K562 (cell line): ENCODE data around the gene SLC22A23. TPM values are rescaled to one million over a fixed set of nuclear protein-coding genes. Genes with fewer than 3 reads are reported as not detected.

Experiments used
- CTBP1 ChIP-seq: fragments of 450-650 bp; IDR thresholded peaks from 2 replicates; pipeline ENCODE4 v1.6.1; 2016; ENCODE audit warnings: borderline replicate concordance
- E4F1 ChIP-seq: fragments of 250-450 bp; sonication (Bioruptor Pico); IDR thresholded peaks from 2 replicates; pipeline ENCODE4 v1.5.0; 2021; ENCODE audit warnings: mild to moderate bottlenecking, borderline replicate concordance
- HDAC1 ChIP-seq, 2 experiments: fragments of 450-650 bp; IDR thresholded peaks; 2 replicates each; pipeline ENCODE4 v1.6.1; 2016 to 2017; ENCODE audit warnings: inconsistent platforms in 1 of 2, mild to moderate bottlenecking in 1 of 2, moderate library complexity in 1 of 2
- HDAC2 ChIP-seq: fragments of 450-650 bp; IDR thresholded peaks from 2 replicates; pipeline ENCODE4 v1.6.1; 2016; ENCODE audit warnings: mild to moderate bottlenecking
- HEY1 ChIP-seq: fragments of 250-450 bp; sonication (Bioruptor Pico); IDR thresholded peaks from 2 replicates; pipeline ENCODE4 v1.5.0; 2020; ENCODE audit warnings: mild to moderate bottlenecking, moderate library complexity, borderline replicate concordance
- KAT7 ChIP-seq: sonication (generic); formaldehyde crosslinking; IDR thresholded peaks from 2 replicates; pipeline ENCODE4 v1.8.0; 2022; ENCODE audit warnings: missing genetic modification reagents, mild to moderate bottlenecking, borderline replicate concordance
- L3MBTL2 ChIP-seq: fragments of 450-650 bp; IDR thresholded peaks from 2 replicates; pipeline ENCODE4 v1.6.1; 2016; ENCODE audit warnings: mild to moderate bottlenecking, moderate library complexity
- LEF1 ChIP-seq: fragments of 450-650 bp; IDR thresholded peaks from 2 replicates; pipeline ENCODE4 v1.6.1; 2016; ENCODE audit warnings: mild to moderate bottlenecking
- NFE2 ChIP-seq: IDR thresholded peaks from 2 replicates; pipeline ENCODE4 v1.6.1; 2014; ENCODE audit warnings: antibody characterized with exemption, low read depth
- PKNOX1 ChIP-seq: fragments of 450-650 bp; IDR thresholded peaks from 2 replicates; pipeline ENCODE4 v1.6.1; 2016
- POLR2G ChIP-seq: fragments of 200-400 bp; formaldehyde crosslinking; IDR thresholded peaks from 2 replicates; pipeline ENCODE4 v1.6.1; 2017; ENCODE audit warnings: low read depth, mild to moderate bottlenecking, antibody characterized with exemption, low read length, moderate library complexity
- POU5F1 ChIP-seq: fragments of 150-350 bp; IDR thresholded peaks from 2 replicates; pipeline ENCODE4 v1.6.1; 2014; ENCODE audit warnings: borderline replicate concordance, low read length, low read depth, mild to moderate bottlenecking; ENCODE audit not compliant: partially characterized antibody
- RNF2 ChIP-seq: sonication (generic); IDR thresholded peaks from 2 replicates; pipeline ENCODE4 v1.6.1; 2016
- SMARCE1 ChIP-seq: fragments of 450-650 bp; IDR thresholded peaks from 2 replicates; pipeline ENCODE4 v1.7.1; 2016; ENCODE audit warnings: mild to moderate bottlenecking
- ZBTB40 ChIP-seq, 2 experiments: fragments of 450-650 bp in 1 of 2; sonication (generic) in 1 of 2; formaldehyde crosslinking in 1 of 2; IDR thresholded peaks; 2 replicates each; pipeline versions ENCODE4 v1.7.1 to v1.9.0; 2016 to 2022; ENCODE audit warnings: inconsistent platforms in 1 of 2, mild to moderate bottlenecking in 1 of 2, missing genetic modification reagents in 1 of 2
- ZNF347 ChIP-seq: fragments of 450-650 bp; formaldehyde crosslinking; IDR thresholded peaks from 2 replicates; pipeline ENCODE4 v1.4.0; 2020; ENCODE audit warnings: low read depth, mild to moderate bottlenecking, moderate library complexity
- ZNF695 ChIP-seq: fragments of 450-650 bp; formaldehyde crosslinking; IDR thresholded peaks from 2 replicates; pipeline ENCODE4 v1.4.0; 2020; ENCODE audit warnings: mild to moderate bottlenecking, moderate library complexity
- polyA plus RNA-seq, 8 experiments: library from polyadenylated mRNA; depleted of rRNA in 4 of 8; stranded (reverse) in 5 of 8; unstranded in 3 of 8; fragments of >200 nt; fragmentation: Nextera tagmentation in 2 of 8; fragmentation: Illumina TruSeq in 1 of 8; extraction: Ambion mirVana in 2 of 8; extraction: Trizol in 1 of 8; gene quantifications; 2 replicates each; pipeline versions ENCODE4 v1.2.1 to v1.2.3, GENCODE V29; 2011 to 2014; ENCODE audit warnings: inconsistent platforms in 1 of 8, missing spikeins in 1 of 8
- total RNA-seq, 7 experiments: library from RNA; depleted of rRNA in 6 of 7; stranded (reverse); fragments of >200 nt in 6 of 7; fragmentation: Illumina TruSeq in 2 of 7; extraction: Trizol in 2 of 7; gene quantifications; 2 replicates each; pipeline versions ENCODE4 v1.2.1 to v1.2.3, GENCODE V29; 2011 to 2021; ENCODE audit warnings: low replicate concordance in 1 of 7

The SLC22A23 gene
- total and polyA plus RNA-seq, 9 of the 15 experiments (the other 6 are each of a cell fraction or from before 2014, with no cell fraction given), result 0.30 to 8.7 (median 2.5) TPM

- TF ChIP-seq HDAC2 (peak; percentile 81), RNF2 (no peak), KAT7 (CRISPR knock-in tag) (no peak; the same call in 1 of the 2 replicates), POU5F1 (no peak), HEY1 (CRISPR knock-in tag) (no peak), SMARCE1 (0 out of 2 replicates have a peak, but pooled peaks have one; percentile 65), NFE2 (no peak), ZNF695 (no peak), POLR2G (no peak), ZNF347 (CRISPR knock-in tag) (no peak), PKNOX1 (peak; percentile 27; the same call in 1 of the 2 replicates), LEF1 (no peak), E4F1 (CRISPR knock-in tag) (no peak), HDAC1 (IDR thresholded peaks at IDR 0.05) (peak in 1 of 2 experiments; percentile 90; a peak in 2 of 4 replicates), ZBTB40 (IDR thresholded peaks at IDR 0.05) (peak; percentile 56; the same call in 1 of the 2 replicates), ZBTB40 (CRISPR knock-in tag; IDR thresholded peaks at IDR 0.05) (no peak), L3MBTL2 (peak; percentile 69), CTBP1 (peak; percentile 14; the same call in 1 of the 2 replicates)
Observed at GRCh38 chr6:3259491-3259958, 197.3 kb downstream of the SLC22A23 start (continued).
